Stimulated activated CD8-positive, alpha-beta memory T cell treated with anti-CD3 and anti-CD28 coated beads, Interleukin-7, amount 100 ng/mL, for 24 hours (primary cell): ENCODE results near the gene TRIM39.

Experiments
- DNase-seq: peaks from one replicate; pipeline ENCODE4 v3.0.0-alpha.2; 2020; ENCODE audit warnings: low read depth

Gene TRIM39

GRCh38 chr6:30328397-30328796 is 1.7 kb downstream of the TRIM39 start:
- DNase-seq: no peak

GRCh38 chr6:30329331-30329730 is 2.6 kb downstream of the TRIM39 start:
- no peak for DNase-seq

GRCh38 chr6:30331981-30332380 is 5.3 kb downstream of the TRIM39 start:
- DNase-seq: no peak

- no peak for DNase-seq
Measured at GRCh38 chr6:30334075-30334783, 7.5 kb downstream of the TRIM39 start.

- DNase-seq: no peak
Measured at GRCh38 chr6:30340589-30341054, 13.9 kb downstream of the TRIM39 start.

GRCh38 chr6:30341218-30341617 is 14.5 kb downstream of the TRIM39 start:
- DNase-seq: no peak

GRCh38 chr6:30341728-30342127 is 15.0 kb downstream of the TRIM39 start:
- no peak for DNase-seq

GRCh38 chr6:30344191-30344867 is 17.6 kb downstream of the TRIM39 start:
- no peak for DNase-seq

- DNase-seq: peak; percentile 75
Measured at GRCh38 chr6:30344868-30345671, 18.3 kb downstream of the TRIM39 start, which contains the start of gene RPP21. TSS of gene RPP21 (plus strand) at chr6:30345156. CDS start at chr6:30345172, 16 bp downstream.

GRCh38 chr6:30345852-30346251 is 19.1 kb downstream of the TRIM39 start:
- DNase-seq: no peak

- no peak for DNase-seq
Measured at GRCh38 chr6:30348957-30349356, 22.2 kb downstream of the TRIM39 start.

- no peak for DNase-seq
Measured at GRCh38 chr6:30349421-30350177, 22.9 kb downstream of the TRIM39 start.

- DNase-seq: no peak
Measured at GRCh38 chr6:30350524-30350923, 23.8 kb downstream of the TRIM39 start.

GRCh38 chr6:30352550-30352949 is 25.8 kb downstream of the TRIM39 start:
- DNase-seq: no peak

- no peak for DNase-seq
Measured at GRCh38 chr6:30355281-30355680, 28.6 kb downstream of the TRIM39 start.

- DNase-seq: no peak
Measured at GRCh38 chr6:30356536-30356935, 29.8 kb downstream of the TRIM39 start.

GRCh38 chr6:30357678-30358540 is 31.2 kb downstream of the TRIM39 start:
- peak; percentile 10 for DNase-seq

GRCh38 chr6:30359276-30359675 is 32.5 kb downstream of the TRIM39 start:
- no peak for DNase-seq

GRCh38 chr6:30360139-30360538 is 33.4 kb downstream of the TRIM39 start:
- DNase-seq: no peak

- no peak for DNase-seq
Measured at GRCh38 chr6:30361661-30362060, 34.9 kb downstream of the TRIM39 start.

GRCh38 chr6:30363459-30363858 is 36.7 kb downstream of the TRIM39 start:
- no peak for DNase-seq
